Neural cell (in vitro differentiated cells): ENCODE data around the gene FOSL2. TPM values are rescaled to one million over a fixed set of nuclear protein-coding genes. Genes with fewer than 3 reads are reported as not detected.
"Not testable (repeated sequence)": the region's sequence is repeated elsewhere in the genome, so short reads cannot be mapped to it uniquely, and the experiment has no call there.

Experiments used
- H2AFZ ChIP-seq: fragments of 200-600, 300-800 bp; sonication (generic), shearing (Covaris generic); 2 replicates; pipeline ENCODE4 v1.6.0; 2014; ENCODE audit warnings: low read depth, mild to moderate bottlenecking, antibody characterized with exemption, low read length, moderate library complexity
- H3F3A ChIP-seq: fragments of 200-600 bp; shearing (Covaris generic); 2 replicates; pipeline ENCODE4 v1.6.1; 2016; ENCODE audit warnings: mild to moderate bottlenecking, moderate library complexity, mixed read lengths, antibody characterized with exemption, low read length; ENCODE audit not compliant: insufficient read depth, poor library complexity, severe bottlenecking
- H3K27ac ChIP-seq: fragments of 200-600, 300-800 bp; sonication (generic), shearing (Covaris generic); 2 replicates; pipeline ENCODE4 v1.5.1; 2014; ENCODE audit warnings: mild to moderate bottlenecking, low read length, moderate library complexity
- H3K27me3 ChIP-seq: fragments of 300-800, 200-600 bp; sonication (generic), shearing (Covaris generic); 2 replicates; pipeline ENCODE4 v1.6.0; 2014; ENCODE audit warnings: mild to moderate bottlenecking, low read depth, low read length, moderate library complexity; ENCODE audit not compliant: insufficient read depth
- H3K36me3 ChIP-seq: fragments of 300-800, 200-600 bp; sonication (generic), shearing (Covaris generic); 2 replicates; pipeline ENCODE4 v1.5.1; 2014; ENCODE audit warnings: mild to moderate bottlenecking, antibody characterized with exemption, low read length, moderate library complexity; ENCODE audit not compliant: insufficient read depth
- H3K4me2 ChIP-seq: fragments of 300-800, 200-600 bp; sonication (generic), shearing (Covaris generic); 2 replicates; pipeline ENCODE4 v1.6.0; 2014; ENCODE audit warnings: mild to moderate bottlenecking, low read length
- H3K4me3 ChIP-seq: fragments of 300-800, 200-600 bp; sonication (generic), shearing (Covaris generic); 2 replicates; pipeline ENCODE4 v1.5.1; 2014; ENCODE audit warnings: mild to moderate bottlenecking, low read length, moderate library complexity
- H3K79me2 ChIP-seq: fragments of 200-600 bp; shearing (Covaris generic); replicated peaks from 2 replicates; pipeline ENCODE4 v1.6.0; 2014; ENCODE audit warnings: mild to moderate bottlenecking, low read length, moderate library complexity; ENCODE audit not compliant: insufficient read depth
- H3K9ac ChIP-seq: fragments of 300-800, 200-600 bp; sonication (generic), shearing (Covaris generic); 2 replicates; pipeline ENCODE4 v1.6.1; 2016; ENCODE audit warnings: mild to moderate bottlenecking, low read length, mixed read lengths
- H3K9me2 ChIP-seq: fragments of 200-600 bp; shearing (Covaris generic); 2 replicates; pipeline ENCODE4 v1.6.1; 2016; ENCODE audit warnings: mild to moderate bottlenecking, low read length, mixed read lengths; ENCODE audit not compliant: insufficient read depth
- H3K9me3 ChIP-seq: fragments of 200-600, 300-800 bp; sonication (generic), shearing (Covaris generic); 2 replicates; pipeline ENCODE4 v1.6.1; 2016; ENCODE audit warnings: mild to moderate bottlenecking, mixed run types, low read length, moderate library complexity, mixed read lengths
- H4K20me1 ChIP-seq: fragments of 200-600 bp; shearing (Covaris generic); 2 replicates; pipeline ENCODE4 v1.6.1; 2016; ENCODE audit warnings: mild to moderate bottlenecking, mixed run types; ENCODE audit not compliant: insufficient read depth
- CTCF ChIP-seq: fragments of 450-650 bp; IDR thresholded peaks from 2 replicates; pipeline ENCODE4 v1.5.1; 2014; ENCODE audit warnings: antibody characterized with exemption, mild to moderate bottlenecking, moderate library complexity; ENCODE audit not compliant: poor library complexity, severe bottlenecking
- EP300 ChIP-seq: fragments of 450-650 bp; conservative IDR thresholded peaks from 2 replicates; pipeline ENCODE4 v1.6.1; 2014; ENCODE audit warnings: antibody characterized with exemption, mild to moderate bottlenecking, moderate library complexity; ENCODE audit not compliant: poor library complexity, severe bottlenecking
- EZH2 ChIP-seq: fragments of 200-600, 300-800 bp; shearing (Covaris generic), sonication (generic); IDR thresholded peaks from 2 replicates; pipeline ENCODE4 v1.6.1; 2014; ENCODE audit warnings: antibody characterized with exemption, low read length, borderline replicate concordance, mild to moderate bottlenecking; ENCODE audit not compliant: insufficient read depth, poor library complexity, severe bottlenecking
- MXI1 ChIP-seq: fragments of 450-650 bp; conservative IDR thresholded peaks from 2 replicates; pipeline ENCODE4 v1.6.1; 2014; ENCODE audit warnings: antibody characterized with exemption, mild to moderate bottlenecking; ENCODE audit not compliant: poor library complexity, severe bottlenecking
- POLR2AphosphoS5 ChIP-seq: IDR thresholded peaks from 2 replicates; pipeline ENCODE4 v1.6.1; 2012
- RAD21 ChIP-seq: fragments of 450-650 bp; conservative IDR thresholded peaks from 2 replicates; pipeline ENCODE4 v1.6.1; 2014; ENCODE audit warnings: antibody characterized with exemption, mild to moderate bottlenecking, moderate library complexity
- REST ChIP-seq: IDR thresholded peaks from 2 replicates; pipeline ENCODE4 v1.6.1; 2012; ENCODE audit warnings: borderline replicate concordance
- SMC3 ChIP-seq: fragments of 450-650 bp; conservative IDR thresholded peaks from 2 replicates; pipeline ENCODE4 v1.6.1; 2014; ENCODE audit warnings: antibody characterized with exemption, mild to moderate bottlenecking, moderate library complexity; ENCODE audit not compliant: poor library complexity
- TAF1 ChIP-seq: IDR thresholded peaks from 2 replicates; pipeline ENCODE4 v1.6.1; 2012; ENCODE audit warnings: low read depth
- polyA plus RNA-seq: library from polyadenylated mRNA; depleted of rRNA; stranded (reverse); fragments of >200 nt; gene quantifications from 2 replicates; pipeline ENCODE4 v1.2.3, GENCODE V29; 2014

The FOSL2 gene
- polyA plus RNA-seq, 1 donor from 2014 or later, result 2.8 TPM

- no peak overlapping the region for H3K27ac ChIP-seq
- H3K27me3 ChIP-seq, result no peaks in the 10 kb centered on the region
- no peak overlapping the region for H3K4me3 ChIP-seq
- H3K9ac ChIP-seq, result no peak overlapping the region
- no peaks in the 10 kb centered on the region for H3K9me2 ChIP-seq
- no peaks in the 10 kb centered on the region for H4K20me1 ChIP-seq
- H3K36me3 ChIP-seq, result no peaks in the 10 kb centered on the region
- no peaks in the 10 kb centered on the region for H3F3A ChIP-seq
- no peaks in the 10 kb centered on the region for H3K79me2 ChIP-seq
- H3K9me3 ChIP-seq, result no peaks in the 10 kb centered on the region
- H3K4me2 ChIP-seq, result no peak overlapping the region
- TF ChIP-seq EP300 (no peak), CTCF (no peak), POLR2AphosphoS5 (no peak), MXI1 (no peak), REST (no peak), RAD21 (no peak)
- no peak overlapping the region for H2AFZ ChIP-seq
Measured at GRCh38 chr2:28369358-28369757, 23.3 kb upstream of the FOSL2 start.

GRCh38 chr2:28370354-28370753 lies 22.3 kb upstream of the FOSL2 start:
- H3K4me2 ChIP-seq, result no peak overlapping the region
- H3K4me3 ChIP-seq, result no peak overlapping the region
- no peaks in the 10 kb centered on the region for H3K36me3 ChIP-seq
- H3K9me2 ChIP-seq, result no peaks in the 10 kb centered on the region
- TF ChIP-seq EZH2 (no peak), SMC3 (no peak), CTCF (no peak), TAF1 (no peak), REST (no peak), POLR2AphosphoS5 (no peak), MXI1 (no peak), EP300 (no peak), RAD21 (no peak)
- no peak overlapping the region for H3K9ac ChIP-seq
- no peaks in the 10 kb centered on the region for H3K27me3 ChIP-seq
- H3K9me3 ChIP-seq, result no peaks in the 10 kb centered on the region
- no peak overlapping the region for H2AFZ ChIP-seq
- H3F3A ChIP-seq, result no peaks in the 10 kb centered on the region
- H3K79me2 ChIP-seq, result no peaks in the 10 kb centered on the region
- no peak overlapping the region for H3K27ac ChIP-seq
- no peaks in the 10 kb centered on the region for H4K20me1 ChIP-seq

- H3K36me3 ChIP-seq, H3K79me2 ChIP-seq, H3K9ac ChIP-seq, H3K4me2 ChIP-seq, H3K9me2 ChIP-seq, H3K27ac ChIP-seq, H3K27me3 ChIP-seq, H2AFZ ChIP-seq, H4K20me1 ChIP-seq, H3F3A ChIP-seq, H3K9me3 ChIP-seq, H3K4me3 ChIP-seq: not testable (repeated sequence)
Measured at GRCh38 chr2:28371728-28372127, 20.9 kb upstream of the FOSL2 start.
